Heart right ventricle (tissue), 16 donors: ENCODE results near the gene RAB5IF. TPM values are rescaled to one million over a fixed set of nuclear protein-coding genes. Genes with fewer than 3 reads are reported as not detected.

ENCODE experiments used
- ATAC-seq, 8 donors: fragments of 200-7000 bp; cut with Tn5 transposase; one replicate each; pipeline ENCODE4 v1.9.1; 2020; ENCODE audit warnings: mild to moderate bottlenecking in 8 of 8, moderate library complexity in 8 of 8, moderate number of reproducible peaks in 1 of 8
- DNase-seq, 2 donors: peaks; one replicate each; pipeline ENCODE4 v3.0.0-alpha.2; 2020
- H3K27ac ChIP-seq, 10 donors: fragments of 200-600 bp; sonication (generic) in 2 of 10; one replicate each; pipeline versions ENCODE4 v1.5.0 to v1.8.0; 2020 to 2022; ENCODE audit warnings: mild to moderate bottlenecking in 3 of 10
- H3K27me3 ChIP-seq, 7 donors: fragments of 200-600 bp; one replicate each; pipeline ENCODE4 v1.8.0; 2021 to 2022; ENCODE audit warnings: mild to moderate bottlenecking in 2 of 7
- H3K36me3 ChIP-seq, 9 donors: fragments of 200-600 bp; sonication (generic) in 1 of 9; one replicate each; pipeline versions ENCODE4 v1.5.0 to v1.8.0; 2020 to 2022; ENCODE audit warnings: mild to moderate bottlenecking in 2 of 9
- H3K4me1 ChIP-seq, 9 donors: fragments of 200-600 bp; sonication (generic) in 1 of 9; one replicate each; pipeline versions ENCODE4 v1.5.0 to v1.8.0; 2020 to 2022; ENCODE audit warnings: mild to moderate bottlenecking in 4 of 9
- H3K4me3 ChIP-seq, 10 donors: fragments of 200-600 bp; sonication (generic) in 2 of 10; one replicate each; pipeline versions ENCODE4 v1.5.0 to v1.8.0; 2020 to 2022; ENCODE audit warnings: mild to moderate bottlenecking in 7 of 10, moderate library complexity in 2 of 10
- H3K9me3 ChIP-seq, 11 donors: fragments of 200-600 bp in 10 of 11; sonication (generic) in 2 of 11; one replicate each; pipeline versions ENCODE4 v1.5.0 to v1.8.0; 2013 to 2022; ENCODE audit warnings: mild to moderate bottlenecking in 2 of 11, control low read depth in 1 of 11, moderate library complexity in 1 of 11
- WGBS, 2 donors: extraction: QIAGEN DNeasy Blood & Tissue Kit; methylation state at CpG; one replicate each; pipeline ENCODE4 v1.1.7; 2013; ENCODE audit warnings: inconsistent platforms in 1 of 2; 5-methylcytosine and 5-hydroxymethylcytosine counted together
- intact Hi-C, 10 donors: fragments of 100-400 bp; cut with DNase I; formaldehyde crosslinking; loops; one replicate each; pipeline versions ENCODE4 v1.11.1 to v1.14.2; 2022
- polyA plus RNA-seq, 2 donors: library from polyadenylated mRNA; stranded (reverse); fragments of 200-250 nt; gene quantifications; one replicate each; pipeline ENCODE4 v1.2.3, GENCODE V29; 2013
- total RNA-seq, 10 donors: library from RNA; stranded (reverse); fragmentation: NEBNext Ultra II Directional in 3 of 10; extraction: Animal tissue kit (Norgen Biotek cat#: 25700) in 3 of 10; gene quantifications; one replicate each; pipeline versions ENCODE4 v1.2.1 to v1.2.4, GENCODE V29; 2021 to 2023
- TF ChIP-seq, protein P1 (sequence below), 9 donors: fragments of 200-600 bp; sonication (generic) in 2 of 9; IDR thresholded peaks; one replicate each; pipeline versions ENCODE4 v1.5.0 to v1.8.0; 2021 to 2022; ENCODE audit warnings: antibody characterized with exemption in 9 of 9, mild to moderate bottlenecking in 5 of 9, moderate library complexity in 1 of 9
- donor health status: Arrhythmogenic right ventricular cardiomyopathy.
- donor health status: ischemic (EF 13 %, LVEDD 7.1; RV severe dilation, severe dysfunction).
- donor health status: healthy with polysubstance abuse.
- donor health status: DM: no; HTN: yes; CAD: no.
- donor health status: DM: no; HTN: no; CAD: no.
- donor health status: ischemic (EF 25% LVEDD 6.9; RV normal size, moderate dysfunction).
- donor health status: ischemic (EF 25% LVEDD 5.7; RV mildly dilated, moderate dysfunction).
- donor health status: healthy.
- donor health status: DM: yes; HTN: yes; CAD: no.
- donor health status: Ischemic cardiomyopathy.
- donor health status: ischemic (EF 35%, LVEDD 5.7; RV mildly dilated, moderate dysfunction).
- donor health status: nonischemic (EF 11% LVEDD 7.7; RV severe dilation, severe dysfunction).
- donor health status: DM: yes; HTN: yes; CAD: no.
- donor health status: PGD.
- donor health status: ischemic (EF 29% LVEDD 5.4; RV normal size, mild dysfunction).
- donor health status: nonischemic (EF 23%, LVEDD 6.1; RV moderate dilation, normal function).

The RAB5IF gene
- total and polyA plus RNA-seq, 12 donors, result 40.4 to 120 (median 49.2) TPM

DNA sequence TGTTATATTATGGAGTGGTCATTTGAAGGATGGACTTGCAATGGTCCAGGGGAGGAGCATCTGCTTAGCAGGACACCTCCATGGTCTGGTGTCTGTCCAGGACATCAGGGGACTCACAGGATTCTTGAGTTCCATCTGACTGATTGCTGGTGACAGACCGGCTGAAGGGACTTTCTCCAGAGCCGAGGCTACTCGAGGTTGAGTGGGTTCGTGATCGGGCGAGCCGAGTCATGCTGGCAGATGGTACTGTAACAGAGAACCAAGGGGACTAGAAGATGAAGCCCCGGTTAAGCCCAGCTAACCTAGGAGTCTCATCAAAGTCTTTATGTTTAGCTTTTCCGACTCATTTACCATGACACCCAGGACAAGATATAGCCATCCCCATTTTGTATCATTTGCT is 47.9 kb downstream of the RAB5IF start:
- Histone ChIP-seq H3K9me3 (no peaks in the 10 kb centered on the region), H3K27ac (no peak overlapping the region), H3K36me3 (peaks cover 0 to 80% (median 37%) of the 10 kb centered on the region in 9 donors), H3K4me1 (peaks cover 0 to 10% (median 3%) of the 10 kb centered on the region in 9 donors), H3K27me3 (no peaks in the 10 kb centered on the region), H3K4me3 (no peak overlapping the region)
- 89 to 90% methylated on average over 9 of the region's 9 CpGs for WGBS, 2 donors
- TF ChIP-seq, protein P1, sequence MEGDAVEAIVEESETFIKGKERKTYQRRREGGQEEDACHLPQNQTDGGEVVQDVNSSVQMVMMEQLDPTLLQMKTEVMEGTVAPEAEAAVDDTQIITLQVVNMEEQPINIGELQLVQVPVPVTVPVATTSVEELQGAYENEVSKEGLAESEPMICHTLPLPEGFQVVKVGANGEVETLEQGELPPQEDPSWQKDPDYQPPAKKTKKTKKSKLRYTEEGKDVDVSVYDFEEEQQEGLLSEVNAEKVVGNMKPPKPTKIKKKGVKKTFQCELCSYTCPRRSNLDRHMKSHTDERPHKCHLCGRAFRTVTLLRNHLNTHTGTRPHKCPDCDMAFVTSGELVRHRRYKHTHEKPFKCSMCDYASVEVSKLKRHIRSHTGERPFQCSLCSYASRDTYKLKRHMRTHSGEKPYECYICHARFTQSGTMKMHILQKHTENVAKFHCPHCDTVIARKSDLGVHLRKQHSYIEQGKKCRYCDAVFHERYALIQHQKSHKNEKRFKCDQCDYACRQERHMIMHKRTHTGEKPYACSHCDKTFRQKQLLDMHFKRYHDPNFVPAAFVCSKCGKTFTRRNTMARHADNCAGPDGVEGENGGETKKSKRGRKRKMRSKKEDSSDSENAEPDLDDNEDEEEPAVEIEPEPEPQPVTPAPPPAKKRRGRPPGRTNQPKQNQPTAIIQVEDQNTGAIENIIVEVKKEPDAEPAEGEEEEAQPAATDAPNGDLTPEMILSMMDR (IDR thresholded peaks at IDR 0.05), result no peak
- intact Hi-C loops, result no loop called here
- no peak for DNase-seq
- no peak for ATAC-seq

- intact Hi-C loops, result no loop called here
- DNase-seq (no peak), ATAC-seq (peak in 1 of 8 donors; percentile 14)
- TF ChIP-seq, protein P1 (IDR thresholded peaks at IDR 0.05), result no peak
- peaks cover 0 to 15% (median 3%) of the 10 kb centered on the region in 9 donors for H3K4me1 ChIP-seq
- H3K9me3 ChIP-seq, result no peaks in the 10 kb centered on the region
- H3K27me3 ChIP-seq, result no peaks in the 10 kb centered on the region
- WGBS, 2 donors, result 93 to 96% methylated on average over 8 of the region's 8 CpGs
- H3K27ac ChIP-seq, result no peak overlapping the region
- no peak overlapping the region for H3K4me3 ChIP-seq
- peaks cover 0 to 91% (median 47%) of the 10 kb centered on the region in 9 donors for H3K36me3 ChIP-seq
Observed at GRCh38 chr20:36654506-36654905, 48.9 kb downstream of the RAB5IF start.

GRCh38 chr20:36655004-36655403 is 49.4 kb downstream of the RAB5IF start:
- H3K27me3 ChIP-seq, result no peaks in the 10 kb centered on the region
- ATAC-seq, result no peak
- WGBS, 2 donors, result 96% methylated on average over 3 of the region's 3 CpGs
- H3K4me1 ChIP-seq, result peaks cover 0 to 15% (median 3%) of the 10 kb centered on the region in 9 donors
- peaks cover 0 to 96% (median 48%) of the 10 kb centered on the region in 9 donors for H3K36me3 ChIP-seq
- no peak overlapping the region for H3K27ac ChIP-seq
- TF ChIP-seq, protein P1 (IDR thresholded peaks at IDR 0.05), result no peak
- no peak overlapping the region for H3K4me3 ChIP-seq
- no peaks in the 10 kb centered on the region for H3K9me3 ChIP-seq
- no peak for DNase-seq
- intact Hi-C loops, result no loop called here

- Histone ChIP-seq H3K27me3 (no peaks in the 10 kb centered on the region), H3K4me3 (no peak overlapping the region), H3K4me1 (peaks cover 0 to 15% (median 3%) of the 10 kb centered on the region in 9 donors), H3K27ac (no peak overlapping the region), H3K36me3 (peaks cover 0 to 100% (median 47%) of the 10 kb centered on the region in 9 donors), H3K9me3 (no peaks in the 10 kb centered on the region)
- DNase-seq (peak in 1 of 2 donors; percentile 16), ATAC-seq (peak in 5 of 8 donors; percentile 49 to 75 (median 67))
- WGBS, 2 donors, result 40 to 56% methylated on average over 4 of the region's 4 CpGs
- intact Hi-C loops, result no loop called here
- TF ChIP-seq, protein P1 (IDR thresholded peaks at IDR 0.05), result no peak
Observed at GRCh38 chr20:36656733-36657132, 51.2 kb downstream of the RAB5IF start.
